ENCODE data around the gene INPP4B. TPM values are rescaled to one million over a fixed set of nuclear protein-coding genes. Genes with fewer than 3 reads are reported as not detected.
"Not testable (repeated sequence)": the region's sequence is repeated elsewhere in the genome, so short reads cannot be mapped to it uniquely, and the experiment has no call there.

INPP4B gene
- total RNA-seq, 2 experiments from 2014 or later, result 23.5 to 29.7 TPM

GRCh38 chr4:142813388-142813787, 32.7 kb downstream of the INPP4B start:
- Mint-ChIP-seq H3K36me3 (no peaks in the 10 kb centered on the region), H3K9me3 (ENCODE audit: low read depth) (no peaks in the 10 kb centered on the region), H3K4me3 (no peak overlapping the region), H3K4me1 (peaks cover 10% of the 10 kb centered on the region), H3K27me3 (no peaks in the 10 kb centered on the region), H3K27ac (no peak overlapping the region)
- DNase-seq (no peak), ATAC-seq (no peak)
- CTCF ChIA-PET, result no interaction called here

- Mint-ChIP-seq H3K4me1 (peaks cover 4% of the 10 kb centered on the region), H3K27ac (no peak overlapping the region), H3K27me3 (no peaks in the 10 kb centered on the region), H3K4me3 (no peak overlapping the region), H3K9me3 (ENCODE audit: low read depth) (no peaks in the 10 kb centered on the region), H3K36me3 (no peaks in the 10 kb centered on the region)
- DNase-seq, result no peak
- no peak for ATAC-seq
- CTCF ChIA-PET, result no interaction called here
Measured at GRCh38 chr4:142812091-142812490, 34.0 kb downstream of the INPP4B start.

- Mint-ChIP-seq H3K4me3 (no peak overlapping the region), H3K36me3 (no peaks in the 10 kb centered on the region), H3K4me1 (peaks cover 4% of the 10 kb centered on the region), H3K27ac (no peak overlapping the region), H3K27me3 (no peaks in the 10 kb centered on the region), H3K9me3 (ENCODE audit: low read depth) (no peaks in the 10 kb centered on the region)
- DNase-seq (no peak), ATAC-seq (no peak)
- CTCF ChIA-PET, result no interaction called here
Measured at GRCh38 chr4:142811034-142811433, 35.1 kb downstream of the INPP4B start.

- no peak for DNase-seq
- Mint-ChIP-seq H3K27ac (no peak overlapping the region), H3K27me3 (no peaks in the 10 kb centered on the region), H3K36me3 (no peaks in the 10 kb centered on the region), H3K4me3 (no peak overlapping the region), H3K9me3 (ENCODE audit: low read depth) (no peaks in the 10 kb centered on the region), H3K4me1 (no peaks in the 10 kb centered on the region)
- CTCF ChIA-PET, result no interaction called here
- no peak for ATAC-seq
Measured at GRCh38 chr4:142809559-142809958, 36.5 kb downstream of the INPP4B start.

- H3K27ac Mint-ChIP-seq; CTCF ChIA-PET; H3K9me3 Mint-ChIP-seq (ENCODE audit: low read depth); H3K4me1 Mint-ChIP-seq; H3K36me3 Mint-ChIP-seq; H3K27me3 Mint-ChIP-seq; H3K4me3 Mint-ChIP-seq; ATAC-seq; DNase-seq: not testable (repeated sequence)
Measured at GRCh38 chr4:142803879-142804278, 42.2 kb downstream of the INPP4B start.

GRCh38 chr4:142801966-142802365, 44.1 kb downstream of the INPP4B start:
- ATAC-seq, result no peak

GRCh38 chr4:142781114-142781513, 65.0 kb downstream of the INPP4B start:
- ATAC-seq (no peak), DNase-seq (no peak)
- no peaks in the 10 kb centered on the region for H3K4me1 Mint-ChIP-seq
- no peak overlapping the region for H3K4me3 Mint-ChIP-seq
- H3K27me3 Mint-ChIP-seq, result no peaks in the 10 kb centered on the region
- CTCF ChIA-PET, result interaction anchor here (1.3 kb wide), 1 partner anchor 429 kb away, joined by 3 read pairs; no protein-coding TSS in a partner anchor
- no peaks in the 10 kb centered on the region for H3K36me3 Mint-ChIP-seq
- H3K27ac Mint-ChIP-seq, result no peak overlapping the region
- no peaks in the 10 kb centered on the region for H3K9me3 Mint-ChIP-seq (ENCODE audit: low read depth)

More at GRCh38 chr4:142801966-142802365, 44.1 kb downstream of the INPP4B start:
- CTCF ChIA-PET, result no interaction called here
- H3K27me3 Mint-ChIP-seq, result peaks cover 5% of the 10 kb centered on the region
- H3K27ac Mint-ChIP-seq, result no peak overlapping the region
- no peaks in the 10 kb centered on the region for H3K9me3 Mint-ChIP-seq (ENCODE audit: low read depth)
- peaks cover 6% of the 10 kb centered on the region for H3K4me1 Mint-ChIP-seq
- DNase-seq, result no peak
- H3K4me3 Mint-ChIP-seq, result no peak overlapping the region
- no peaks in the 10 kb centered on the region for H3K36me3 Mint-ChIP-seq

GRCh38 chr4:142778900-142779299, 67.2 kb downstream of the INPP4B start:
- H3K36me3 Mint-ChIP-seq, result no peaks in the 10 kb centered on the region
- H3K4me3 Mint-ChIP-seq, result no peak overlapping the region
- ATAC-seq (no peak), DNase-seq (no peak)
- CTCF ChIA-PET, result no interaction called here
- H3K4me1 Mint-ChIP-seq, result peaks cover 2% of the 10 kb centered on the region
- no peak overlapping the region for H3K27ac Mint-ChIP-seq
- H3K27me3 Mint-ChIP-seq, result no peaks in the 10 kb centered on the region
- H3K9me3 Mint-ChIP-seq (ENCODE audit: low read depth), result no peaks in the 10 kb centered on the region

GRCh38 chr4:142778430-142778829, 67.7 kb downstream of the INPP4B start:
- ATAC-seq (no peak), DNase-seq (no peak)
- CTCF ChIA-PET, result no interaction called here
- no peaks in the 10 kb centered on the region for H3K9me3 Mint-ChIP-seq (ENCODE audit: low read depth)
- H3K27me3 Mint-ChIP-seq, result no peaks in the 10 kb centered on the region
- H3K27ac Mint-ChIP-seq, result no peak overlapping the region
- no peaks in the 10 kb centered on the region for H3K36me3 Mint-ChIP-seq
- H3K4me1 Mint-ChIP-seq, result peaks cover 2% of the 10 kb centered on the region
- H3K4me3 Mint-ChIP-seq, result no peak overlapping the region

- no peak for DNase-seq
- CTCF ChIA-PET, result interaction anchor here (1.4 kb wide), 1 partner anchor 21 kb away, joined by 3 read pairs; no protein-coding TSS in a partner anchor
Measured at GRCh38 chr4:142777045-142777743, 68.9 kb downstream of the INPP4B start.

GRCh38 chr4:142776026-142776425, 70.1 kb downstream of the INPP4B start:
- DNase-seq (no peak), ATAC-seq (no peak)
- no peaks in the 10 kb centered on the region for H3K9me3 Mint-ChIP-seq (ENCODE audit: low read depth)
- CTCF ChIA-PET, result interaction anchor here (1.4 kb wide), 1 partner anchor 20 kb away, joined by 3 read pairs; no protein-coding TSS in a partner anchor
- H3K4me3 Mint-ChIP-seq, result no peak overlapping the region
- no peaks in the 10 kb centered on the region for H3K27me3 Mint-ChIP-seq
- peaks cover 2% of the 10 kb centered on the region for H3K4me1 Mint-ChIP-seq
- H3K27ac Mint-ChIP-seq, result no peak overlapping the region
- H3K36me3 Mint-ChIP-seq, result no peaks in the 10 kb centered on the region

More at GRCh38 chr4:142777045-142777743, 68.9 kb downstream of the INPP4B start:
- H3K9me3 Mint-ChIP-seq (ENCODE audit: low read depth), result no peaks in the 10 kb centered on the region
- no peaks in the 10 kb centered on the region for H3K36me3 Mint-ChIP-seq
- no peak overlapping the region for H3K27ac Mint-ChIP-seq
- H3K4me3 Mint-ChIP-seq, result no peak overlapping the region
- peaks cover 2% of the 10 kb centered on the region for H3K4me1 Mint-ChIP-seq
- H3K27me3 Mint-ChIP-seq, result no peaks in the 10 kb centered on the region
- ATAC-seq, result no peak

GRCh38 chr4:142773505-142773904, 72.6 kb downstream of the INPP4B start:
- H3K27me3 Mint-ChIP-seq, result no peaks in the 10 kb centered on the region
- H3K9me3 Mint-ChIP-seq (ENCODE audit: low read depth), result no peaks in the 10 kb centered on the region
- no peak overlapping the region for H3K27ac Mint-ChIP-seq
- CTCF ChIA-PET, result no interaction called here
- H3K36me3 Mint-ChIP-seq, result no peaks in the 10 kb centered on the region
- ATAC-seq, result no peak
- no peak overlapping the region for H3K4me3 Mint-ChIP-seq
- no peak for DNase-seq
- peaks cover 2% of the 10 kb centered on the region for H3K4me1 Mint-ChIP-seq

- Mint-ChIP-seq H3K36me3 (no peaks in the 10 kb centered on the region), H3K4me1 (no peaks in the 10 kb centered on the region), H3K9me3 (ENCODE audit: low read depth) (peaks cover 2% of the 10 kb centered on the region), H3K27me3 (peaks cover 3% of the 10 kb centered on the region), H3K4me3 (no peak overlapping the region), H3K27ac (no peak overlapping the region)
- CTCF ChIA-PET, result no interaction called here
- DNase-seq, result no peak
- no peak for ATAC-seq
Measured at GRCh38 chr4:142762280-142762679, 83.8 kb downstream of the INPP4B start.

GRCh38 chr4:142752202-142752786, 93.8 kb downstream of the INPP4B start:
- Mint-ChIP-seq H3K27ac (no peak overlapping the region), H3K9me3 (ENCODE audit: low read depth) (no peaks in the 10 kb centered on the region), H3K4me1 (no peaks in the 10 kb centered on the region), H3K4me3 (no peak overlapping the region), H3K27me3 (no peaks in the 10 kb centered on the region), H3K36me3 (no peaks in the 10 kb centered on the region)
- DNase-seq (no peak), ATAC-seq (no peak)
- CTCF ChIA-PET, result interaction anchor here (1.4 kb wide), 1 partner anchor 20 kb away, joined by 4 read pairs; no protein-coding TSS in a partner anchor

All from activated CD8-positive, alpha-beta memory T cell treated with anti-CD3 and anti-CD28 coated beads, Interleukin-2, amount 10 ng/mL, durations not matched to agents 7 days and 5 days (primary cell).